Astrocyte (in vitro differentiated cells and primary cell): ENCODE measurements around the gene BCOR. TPM values are rescaled to one million over a fixed set of nuclear protein-coding genes. Genes with fewer than 3 reads are reported as not detected.

Experiments
- DNase-seq: peaks from one replicate; pipeline ENCODE4 v3.0.0-alpha.2; 2010; ENCODE audit warnings: low read depth
- FAIRE-seq: peaks from 2 replicates; lab custom pipeline; 2011; peaks lifted over from hg19 to GRCh38; lab: Jason Lieb, UNC
- H2AFZ ChIP-seq: 2 replicates; pipeline ENCODE4 v1.6.0; 2012; ENCODE audit warnings: low read depth, low read length, inconsistent platforms
- H3K27ac ChIP-seq: 2 replicates; pipeline ENCODE4 v1.5.1; 2011; ENCODE audit warnings: low read depth, low read length, inconsistent platforms
- H3K27me3 ChIP-seq: 2 replicates; pipeline ENCODE4 v1.6.0; 2011; ENCODE audit warnings: low read length, inconsistent platforms; ENCODE audit not compliant: insufficient read depth
- H3K36me3 ChIP-seq: 2 replicates; pipeline ENCODE4 v1.5.1; 2011; ENCODE audit warnings: low read length, inconsistent platforms; ENCODE audit not compliant: insufficient read depth
- H3K4me1 ChIP-seq: 2 replicates; pipeline ENCODE4 v1.5.1; 2011; ENCODE audit warnings: low read length, inconsistent platforms; ENCODE audit not compliant: insufficient read depth
- H3K4me2 ChIP-seq: 2 replicates; pipeline ENCODE4 v1.6.0; 2012; ENCODE audit warnings: low read length, inconsistent platforms
- H3K4me3 ChIP-seq: 2 replicates; pipeline ENCODE4 v1.5.1; 2011; ENCODE audit warnings: low read depth, mild to moderate bottlenecking, low read length, inconsistent platforms; ENCODE audit not compliant: insufficient read depth
- H3K79me2 ChIP-seq: 2 replicates; pipeline ENCODE4 v1.6.0; 2012; ENCODE audit warnings: mild to moderate bottlenecking, low read length, inconsistent platforms; ENCODE audit not compliant: insufficient read depth
- H3K9ac ChIP-seq: 2 replicates; pipeline ENCODE4 v1.6.0; 2012; ENCODE audit warnings: mild to moderate bottlenecking, low read length, inconsistent platforms
- H3K9me3 ChIP-seq: 2 replicates; pipeline ENCODE4 v1.5.1; 2012; ENCODE audit warnings: low read depth, mild to moderate bottlenecking, low read length, inconsistent platforms; ENCODE audit not compliant: insufficient read depth
- H4K20me1 ChIP-seq: 2 replicates; pipeline ENCODE4 v1.6.0; 2012; ENCODE audit warnings: low read length, inconsistent platforms; ENCODE audit not compliant: insufficient read depth
- H3K27ac Mint-ChIP-seq: one replicate; pipeline ENCODE4 v1.8.0; 2021; ENCODE audit warnings: mild to moderate bottlenecking, mixed read lengths; ENCODE audit not compliant: unreplicated experiment
- H3K27me3 Mint-ChIP-seq: one replicate; pipeline ENCODE4 v1.8.0; 2021; ENCODE audit warnings: low read depth, mixed read lengths; ENCODE audit not compliant: unreplicated experiment
- H3K36me3 Mint-ChIP-seq: one replicate; pipeline ENCODE4 v1.8.0; 2021; ENCODE audit warnings: low read depth, mixed read lengths; ENCODE audit not compliant: unreplicated experiment
- H3K4me1 Mint-ChIP-seq: one replicate; pipeline ENCODE4 v1.8.0; 2021; ENCODE audit warnings: low read depth, mixed read lengths; ENCODE audit not compliant: unreplicated experiment
- H3K4me3 Mint-ChIP-seq: one replicate; pipeline ENCODE4 v1.8.0; 2021; ENCODE audit warnings: mild to moderate bottlenecking, moderate library complexity, mixed read lengths; ENCODE audit not compliant: unreplicated experiment
- H3K9me3 Mint-ChIP-seq: one replicate; pipeline ENCODE4 v1.8.0; 2021; ENCODE audit warnings: mild to moderate bottlenecking, mixed read lengths; ENCODE audit not compliant: unreplicated experiment
- CTCF ChIP-seq: IDR thresholded peaks from 2 replicates; pipeline ENCODE4 v1.5.1; 2011; ENCODE audit warnings: low read depth, mild to moderate bottlenecking, inconsistent platforms, low read length, moderate library complexity; ENCODE audit not compliant: insufficient read depth
- EZH2 ChIP-seq: IDR thresholded peaks from 2 replicates; pipeline ENCODE4 v1.6.1; 2012; ENCODE audit warnings: mild to moderate bottlenecking, low read length, inconsistent platforms; ENCODE audit not compliant: insufficient read depth
- total RNA-seq: library from RNA; stranded (reverse); gene quantifications from 2 replicates; pipeline ENCODE4 v1.2.1, GENCODE V29; 2021

BCOR gene
- total RNA-seq, 1 donor from 2014 or later: 9.0 TPM

GRCh38 chrX:40037367-40037766, 60.4 kb downstream of the BCOR start:
- DNase-seq: no peak
- Mint-ChIP-seq H3K9me3 (peaks cover 3% of the 10 kb centered on the region), H3K36me3 (no peaks in the 10 kb centered on the region), H3K4me1 (no peaks in the 10 kb centered on the region), H3K27ac (no peak overlapping the region), H3K4me3 (no peak overlapping the region), H3K27me3 (no peaks in the 10 kb centered on the region)
- Histone ChIP-seq H3K4me1 (no peaks in the 10 kb centered on the region), H3K79me2 (no peaks in the 10 kb centered on the region), H3K4me3 (no peak overlapping the region), H3K27ac (no peak overlapping the region), H3K36me3 (no peaks in the 10 kb centered on the region), H3K9me3 (no peaks in the 10 kb centered on the region), H2AFZ (no peak overlapping the region), H4K20me1 (no peaks in the 10 kb centered on the region), H3K4me2 (no peak overlapping the region), H3K9ac (no peak overlapping the region), H3K27me3 (no peaks in the 10 kb centered on the region)
- TF ChIP-seq CTCF (no peak), EZH2 (no peak)
- no peak for FAIRE-seq

- no peak overlapping the region for H3K4me3 Mint-ChIP-seq
- no peaks in the 10 kb centered on the region for H3K79me2 ChIP-seq
- H3K9me3 ChIP-seq: no peaks in the 10 kb centered on the region
- H2AFZ ChIP-seq: no peak overlapping the region
- no peak for FAIRE-seq
- no peaks in the 10 kb centered on the region for H4K20me1 ChIP-seq
- no peaks in the 10 kb centered on the region for H3K4me1 ChIP-seq
- TF ChIP-seq CTCF (no peak), EZH2 (no peak)
- H3K4me3 ChIP-seq: no peak overlapping the region
- no peaks in the 10 kb centered on the region for H3K4me1 Mint-ChIP-seq
- H3K27me3 ChIP-seq: no peaks in the 10 kb centered on the region
- no peak for DNase-seq
- no peaks in the 10 kb centered on the region for H3K27me3 Mint-ChIP-seq
- no peak overlapping the region for H3K4me2 ChIP-seq
- H3K36me3 ChIP-seq: no peaks in the 10 kb centered on the region
- H3K36me3 Mint-ChIP-seq: no peaks in the 10 kb centered on the region
- no peak overlapping the region for H3K27ac Mint-ChIP-seq
- H3K9me3 Mint-ChIP-seq: peaks cover 3% of the 10 kb centered on the region
- H3K27ac ChIP-seq: no peak overlapping the region
- no peak overlapping the region for H3K9ac ChIP-seq
Observed at GRCh38 chrX:40035726-40036125, 62.0 kb downstream of the BCOR start.

- H3K27me3 ChIP-seq: no peaks in the 10 kb centered on the region
- no peaks in the 10 kb centered on the region for H3K4me1 Mint-ChIP-seq
- no peaks in the 10 kb centered on the region for H3K36me3 Mint-ChIP-seq
- no peak overlapping the region for H3K4me2 ChIP-seq
- no peaks in the 10 kb centered on the region for H3K79me2 ChIP-seq
- H3K4me3 Mint-ChIP-seq: no peak overlapping the region
- no peak overlapping the region for H2AFZ ChIP-seq
- H3K27me3 Mint-ChIP-seq: peaks cover 4% of the 10 kb centered on the region
- DNase-seq (no peak), FAIRE-seq (no peak)
- peaks cover 3% of the 10 kb centered on the region for H3K9me3 Mint-ChIP-seq
- no peak for TF ChIP-seq CTCF
- TF ChIP-seq EZH2: no peak
- H3K9ac ChIP-seq: no peak overlapping the region
- no peak overlapping the region for H3K4me3 ChIP-seq
- H4K20me1 ChIP-seq: no peaks in the 10 kb centered on the region
- no peaks in the 10 kb centered on the region for H3K4me1 ChIP-seq
- no peak overlapping the region for H3K27ac Mint-ChIP-seq
- H3K36me3 ChIP-seq: no peaks in the 10 kb centered on the region
- H3K9me3 ChIP-seq: no peaks in the 10 kb centered on the region
- H3K27ac ChIP-seq: no peak overlapping the region
Observed at GRCh38 chrX:40031911-40032310, 65.8 kb downstream of the BCOR start.
